Glutamatergic neuron (in vitro differentiated cells): ENCODE data around the gene ACTL6B. TPM values are rescaled to one million over a fixed set of nuclear protein-coding genes. Genes with fewer than 3 reads are reported as not detected.

Experiments
- DNase-seq: peaks from one replicate; pipeline ENCODE4 v3.0.0; 2022
- H3K27ac Mint-ChIP-seq: one replicate; pipeline ENCODE4 v1.8.0; 2020; ENCODE audit warnings: mild to moderate bottlenecking, mixed read lengths, inconsistent platforms; ENCODE audit not compliant: unreplicated experiment
- H3K27me3 Mint-ChIP-seq: one replicate; pipeline ENCODE4 v1.8.0; 2020; ENCODE audit warnings: mild to moderate bottlenecking, moderate library complexity, mixed read lengths, inconsistent platforms; ENCODE audit not compliant: unreplicated experiment
- H3K36me3 Mint-ChIP-seq: one replicate; pipeline ENCODE4 v1.8.0; 2020; ENCODE audit warnings: mild to moderate bottlenecking, mixed read lengths, inconsistent platforms; ENCODE audit not compliant: unreplicated experiment
- H3K4me1 Mint-ChIP-seq: one replicate; pipeline ENCODE4 v1.8.0; 2020; ENCODE audit warnings: mild to moderate bottlenecking, low read depth, mixed read lengths, inconsistent platforms; ENCODE audit not compliant: unreplicated experiment
- H3K4me3 Mint-ChIP-seq: one replicate; pipeline ENCODE4 v1.8.0; 2020; ENCODE audit warnings: mild to moderate bottlenecking, mixed read lengths, inconsistent platforms; ENCODE audit not compliant: unreplicated experiment
- H3K9me3 Mint-ChIP-seq: one replicate; pipeline ENCODE4 v1.8.0; 2020; ENCODE audit warnings: mild to moderate bottlenecking, moderate library complexity, mixed read lengths, inconsistent platforms; ENCODE audit not compliant: unreplicated experiment
- CTCF ChIP-seq: fragments of 200-600 bp; sonication (generic); IDR thresholded peaks from one replicate; pipeline ENCODE4 v1.5.0; 2021; ENCODE audit not compliant: partially characterized antibody, unreplicated experiment
- total RNA-seq: library from RNA; stranded (reverse); fragmentation: NEBNext Ultra II Directional; extraction: Animal tissue kit (Norgen Biotek cat#: 25700); gene quantifications from one replicate; pipeline ENCODE4 v1.2.1, GENCODE V29; 2021; ENCODE audit not compliant: unreplicated experiment

The ACTL6B gene
- total RNA-seq, 1 donor from 2014 or later: 95.2 TPM

GRCh38 chr7:100595188-100595587 lies 61.1 kb downstream of the ACTL6B start:
- Mint-ChIP-seq H3K27ac (no peak overlapping the region), H3K4me1 (peaks cover 4% of the 10 kb centered on the region), H3K27me3 (peaks cover 7% of the 10 kb centered on the region), H3K9me3 (peaks cover 2% of the 10 kb centered on the region), H3K4me3 (no peak overlapping the region), H3K36me3 (no peaks in the 10 kb centered on the region)
- TF ChIP-seq CTCF: no peak
- DNase-seq: no peak

Other genes with a start within 250 kb of the ACTL6B start
- gene ZCWPW1, start 227.7 kb downstream of the ACTL6B start, total RNA-seq: 1.8 TPM
- 18.5 TPM for gene MEPCE, start 226.6 kb downstream of the ACTL6B start, total RNA-seq
- gene PPP1R35, start 220.0 kb downstream of the ACTL6B start, total RNA-seq: 24.1 TPM
- gene SPACDR, start 192.2 kb downstream of the ACTL6B start, total RNA-seq: 1.7 TPM
- 39.6 TPM for gene TSC22D4, start 177.2 kb downstream of the ACTL6B start, total RNA-seq
- 36.6 TPM for gene NYAP1, start 172.5 kb downstream of the ACTL6B start, total RNA-seq
- 5.7 TPM for gene AGFG2, start 117.2 kb downstream of the ACTL6B start, total RNA-seq
- gene SAP25, start 82.5 kb downstream of the ACTL6B start, total RNA-seq: 8.0 TPM
- gene LRCH4, start 70.3 kb downstream of the ACTL6B start, total RNA-seq: 166 TPM
- 0.49 TPM for gene FBXO24, start 70.1 kb downstream of the ACTL6B start, total RNA-seq
- gene PCOLCE, start 54.1 kb downstream of the ACTL6B start, total RNA-seq: 33.9 TPM
- 37.1 TPM for gene MOSPD3, start 43.9 kb downstream of the ACTL6B start, total RNA-seq
- gene TFR2, start 14.9 kb downstream of the ACTL6B start, total RNA-seq: 5.1 TPM
- gene GNB2, start 17.3 kb upstream of the ACTL6B start, total RNA-seq: 275 TPM
- gene GIGYF1, start 37.8 kb upstream of the ACTL6B start, total RNA-seq: 79.6 TPM
- 35.8 TPM for gene POP7, start 49.7 kb upstream of the ACTL6B start, total RNA-seq
- gene EPO, start 64.0 kb upstream of the ACTL6B start, total RNA-seq: not detected
- gene ZAN, start 77.1 kb upstream of the ACTL6B start, total RNA-seq: not detected
- gene EPHB4, start 171.1 kb upstream of the ACTL6B start, total RNA-seq: 21.5 TPM
- gene SLC12A9, start 196.3 kb upstream of the ACTL6B start, total RNA-seq: 36.7 TPM
- gene TRIP6, start 210.9 kb upstream of the ACTL6B start, total RNA-seq: 13.1 TPM
- 213 TPM for gene SRRT, start 218.7 kb upstream of the ACTL6B start, total RNA-seq
- gene UFSP1, start 233.3 kb upstream of the ACTL6B start, total RNA-seq: 3.2 TPM
- gene ACHE, start 239.4 kb upstream of the ACTL6B start, total RNA-seq: 30.0 TPM